Cardiac septum (tissue), 1 donor: ENCODE measurements around the gene TLNRD1. TPM values are rescaled to one million over a fixed set of nuclear protein-coding genes. Genes with fewer than 3 reads are reported as not detected.
"Not testable (repeated sequence)": the region's sequence is repeated elsewhere in the genome, so short reads cannot be mapped to it uniquely, and the experiment has no call there.

Source experiments
- DNase-seq: peaks from one replicate; pipeline ENCODE4 v3.0.0-alpha.2; 2020; ENCODE audit warnings: low spot score
- intact Hi-C: fragments of 100-400 bp; cut with DNase I; formaldehyde crosslinking; loops from one replicate; pipeline ENCODE4 v1.14.0; 2022
- long read RNA-seq: library from polyadenylated mRNA; unstranded; transcript quantifications from one replicate; pipeline ENCODE4 v2.0.0, GENCODE V29; 2021
- total RNA-seq: library from RNA; stranded (reverse); fragmentation: NEBNext Ultra II Directional; extraction: Animal tissue kit (Norgen Biotek cat#: 25700); gene quantifications from one replicate; pipeline ENCODE4 v1.2.1, GENCODE V29; 2021
- donor health status: DM: no; HTN: no; CAD: no.

Gene TLNRD1
- total RNA-seq: 7.3 TPM
- long read RNA-seq, full-length matches to known transcripts: 19 of 19 reads
- long read RNA-seq, partial matches to known transcripts: 0 of 19 reads
- long read RNA-seq, other reads (novel, unspliced or antisense): 0 of 19 reads

DNA sequence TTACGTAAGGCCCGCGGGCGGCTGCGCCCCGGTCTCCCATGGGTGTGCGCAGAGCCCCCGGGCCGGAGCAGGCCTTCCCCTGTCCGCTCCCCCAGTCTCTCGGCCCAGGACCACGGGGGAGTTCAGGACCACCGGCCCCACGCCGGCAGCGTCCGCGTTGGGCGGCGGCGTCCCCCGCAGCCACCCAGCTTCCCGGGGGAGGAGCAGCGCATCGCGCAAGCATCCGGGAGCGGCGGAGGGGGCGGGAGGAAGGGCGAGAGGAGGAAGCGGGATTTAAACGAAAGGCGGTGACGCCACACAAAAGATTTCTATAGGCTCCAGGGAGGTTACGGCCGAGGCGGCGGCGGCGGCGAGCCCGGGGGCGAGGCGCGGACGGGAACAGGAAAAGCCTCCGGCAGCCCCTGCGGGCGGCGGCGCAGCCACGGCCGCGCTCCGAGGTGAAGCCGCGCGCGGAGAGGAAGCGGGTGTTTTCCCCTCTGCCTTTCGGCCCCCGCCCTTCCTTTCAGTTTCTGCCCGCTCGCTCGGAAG lies at the start of gene TLNRD1:
TLNRD1 (plus strand) TSS at position 300 of the 528 bp plus-strand sequence. CDS start 1,349 bp downstream, outside the sequence.
- DNase-seq: peak; percentile 95
- intact Hi-C loops: no loop called here

DNA sequence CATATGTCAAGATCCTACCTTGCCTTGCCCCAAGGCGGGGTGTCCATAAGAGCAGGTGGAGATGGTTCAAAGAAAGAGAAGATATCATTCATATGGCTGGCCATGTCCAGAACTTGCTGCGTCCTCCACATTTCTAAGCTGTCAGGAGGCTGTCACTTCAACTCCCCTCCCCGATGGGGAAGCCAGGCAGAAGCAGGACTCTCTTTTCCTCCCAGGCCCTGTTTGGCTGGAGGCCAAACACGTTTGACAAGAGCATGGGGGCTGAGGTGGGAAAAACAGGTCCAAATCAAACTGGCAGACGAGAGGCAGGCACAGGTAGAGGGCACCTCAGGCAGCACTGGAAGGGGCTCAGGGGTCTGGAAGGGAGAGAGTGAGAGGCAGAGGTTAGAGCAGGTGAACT lies 48.8 kb upstream of the TLNRD1 start:
- intact Hi-C loops: no loop called here
- no peak for DNase-seq

GRCh38 chr15:80953001-80953952 lies 47.4 kb upstream of the TLNRD1 start:
- no peak for DNase-seq
- intact Hi-C loops: no loop called here

DNA sequence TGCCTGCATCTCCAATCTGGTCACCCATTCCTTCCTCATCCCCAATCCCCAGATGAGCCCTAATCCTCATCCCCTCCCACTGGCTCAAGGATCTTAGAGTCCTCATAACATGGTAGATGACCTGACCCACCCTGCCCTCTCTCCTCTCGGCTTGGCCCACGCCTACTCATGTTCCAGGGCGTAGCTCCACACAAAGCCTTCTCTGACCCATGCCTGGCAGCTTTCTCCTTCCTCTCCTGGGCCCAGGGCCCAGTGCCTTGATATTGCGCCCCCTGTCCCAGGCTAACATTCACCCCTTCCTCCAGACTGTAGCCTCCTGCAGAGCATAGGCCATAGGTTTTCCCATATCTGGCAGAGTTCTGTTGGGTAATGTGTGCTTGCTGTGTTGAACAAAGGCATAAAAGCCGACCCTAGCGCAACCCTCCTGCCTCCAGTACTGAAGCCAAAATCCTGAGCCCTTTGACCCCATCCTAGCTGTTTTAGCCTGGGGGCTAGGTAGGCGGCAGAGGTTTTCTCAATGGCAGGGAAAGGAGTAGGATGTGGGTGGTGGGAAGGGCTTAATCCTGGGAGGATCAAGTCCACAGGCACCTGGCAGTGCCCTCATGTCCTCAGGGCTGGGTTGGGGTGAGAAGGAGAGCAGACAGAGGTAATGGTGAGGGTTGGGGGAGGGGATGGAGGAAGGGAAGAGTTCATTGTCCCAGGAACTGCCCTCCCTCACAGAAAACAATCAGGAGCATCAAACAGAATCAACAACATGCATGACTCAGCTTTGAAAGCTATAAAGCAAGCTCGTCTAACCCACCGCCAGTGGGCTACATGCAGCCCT lies 46.6 kb upstream of the TLNRD1 start:
- no peak for DNase-seq
- intact Hi-C loops: no loop called here

DNA sequence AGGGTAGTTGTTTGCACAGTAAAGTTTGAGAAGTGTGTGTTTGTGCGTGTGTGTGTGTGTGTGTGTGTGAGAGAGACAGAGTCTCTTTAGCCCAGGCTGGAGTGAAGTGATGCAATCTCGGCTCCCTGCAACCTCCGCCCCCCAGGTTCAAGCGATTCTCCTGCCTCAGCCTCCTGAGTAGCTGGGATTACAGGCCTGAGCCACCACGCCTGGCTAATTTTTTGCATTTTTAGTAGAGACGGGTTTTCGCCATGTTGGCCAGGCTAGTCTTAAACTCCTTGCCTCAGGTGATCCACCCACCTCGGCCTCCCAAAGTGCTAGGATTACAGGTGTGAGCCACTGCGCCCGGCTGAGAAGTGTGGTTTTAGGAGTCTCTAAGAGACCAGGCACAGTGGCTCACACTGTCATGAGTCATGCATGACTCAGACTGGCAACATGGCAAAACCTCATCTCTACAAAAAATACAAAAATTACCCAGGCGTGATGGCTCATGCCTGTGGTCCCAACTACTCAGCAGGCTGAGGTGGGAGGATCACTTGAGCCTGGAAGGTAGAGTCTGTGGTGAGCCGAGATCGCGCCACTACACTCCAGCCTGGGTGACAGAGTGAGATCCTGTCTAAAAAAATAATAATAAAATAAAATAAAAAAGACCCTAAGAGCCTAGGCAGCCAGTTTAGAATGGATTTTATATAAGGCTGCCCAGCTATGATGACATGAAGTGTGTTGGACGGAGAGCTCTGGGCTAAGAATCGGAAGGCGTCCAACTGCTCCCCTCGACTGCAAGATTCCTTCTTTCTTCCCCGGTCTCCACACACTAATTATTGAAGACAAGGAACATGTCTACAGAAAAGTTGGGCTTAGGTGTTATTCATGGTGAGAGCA lies 44.9 kb upstream of the TLNRD1 start:
- intact Hi-C loops, DNase-seq: not testable (repeated sequence)

- no peak for DNase-seq
- intact Hi-C loops: no loop called here
Observed at GRCh38 chr15:80957556-80957955, 43.2 kb upstream of the TLNRD1 start.

GRCh38 chr15:80957976-80958375 lies 42.7 kb upstream of the TLNRD1 start:
- intact Hi-C loops: no loop called here

DNA sequence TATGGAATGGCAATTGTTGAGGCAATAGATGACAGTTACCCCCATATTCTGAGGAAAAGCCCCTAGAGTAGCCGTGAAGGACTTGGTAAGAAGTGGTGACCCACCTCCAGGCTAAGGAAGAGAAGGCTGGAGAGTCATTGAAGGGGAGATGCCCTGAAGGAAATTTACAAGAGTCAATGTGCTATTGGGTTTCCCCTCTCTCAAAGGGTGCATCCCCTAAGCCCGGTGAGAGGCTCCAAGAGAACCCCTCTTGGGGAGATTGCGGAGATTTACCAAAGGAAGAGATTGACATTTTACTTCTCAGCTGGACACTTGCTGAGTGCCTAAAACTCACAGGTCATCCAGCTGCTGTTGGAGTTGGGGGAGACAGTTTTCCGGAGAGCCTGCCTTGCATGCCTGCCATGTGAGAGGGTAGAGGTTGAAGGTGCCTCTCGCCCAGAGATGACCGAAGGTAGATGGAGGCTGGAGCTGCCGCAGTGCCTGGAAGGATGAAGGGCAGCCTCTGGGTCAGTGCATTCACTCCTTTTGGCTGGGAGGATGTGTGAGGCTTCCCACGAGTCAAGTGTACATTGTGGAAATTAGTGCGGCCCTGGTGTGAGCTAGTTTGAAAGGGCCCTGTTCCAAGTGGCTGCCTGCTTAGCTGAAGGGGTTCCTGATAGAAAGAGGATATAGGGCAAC lies 41.8 kb upstream of the TLNRD1 start:
- DNase-seq: no peak
- intact Hi-C loops: no loop called here

More at GRCh38 chr15:80957976-80958375, 42.7 kb upstream of the TLNRD1 start:
- DNase-seq: no peak

- intact Hi-C loops: loop anchor here (5.0 kb wide), 1 partner anchor 398 kb away; no protein-coding TSS in a partner anchor
- DNase-seq: not testable (repeated sequence)
Observed at GRCh38 chr15:80965454-80965853, 35.3 kb upstream of the TLNRD1 start.

- DNase-seq: no peak
- intact Hi-C loops: loop anchor here (5.0 kb wide), 1 partner anchor 399 kb away; no protein-coding TSS in a partner anchor
Observed at GRCh38 chr15:80966431-80967197, 34.1 kb upstream of the TLNRD1 start.

- DNase-seq: no peak
- intact Hi-C loops: loop anchor here (5.0 kb wide), 1 partner anchor 400 kb away; no protein-coding TSS in a partner anchor
Observed at GRCh38 chr15:80967451-80967850, 33.3 kb upstream of the TLNRD1 start.

- intact Hi-C loops: loop anchor here (2.0 to 5.0 kb wide), 2 partner anchors 401 to 513 kb away; no protein-coding TSS in a partner anchor
- no peak for DNase-seq
Observed at GRCh38 chr15:80967991-80968510, 32.7 kb upstream of the TLNRD1 start.

GRCh38 chr15:80969316-80969715 lies 31.4 kb upstream of the TLNRD1 start:
- no peak for DNase-seq
- intact Hi-C loops: loop anchor here (2.0 to 5.0 kb wide), 2 partner anchors 402 to 515 kb away; no protein-coding TSS in a partner anchor

GRCh38 chr15:80970018-80970657 lies 30.6 kb upstream of the TLNRD1 start:
- intact Hi-C loops: loop anchor here (2.0 to 10.0 kb wide), 2 partner anchors 191 to 295 kb away; partner anchors contain the start of gene CEMIP
- DNase-seq: no peak

DNA sequence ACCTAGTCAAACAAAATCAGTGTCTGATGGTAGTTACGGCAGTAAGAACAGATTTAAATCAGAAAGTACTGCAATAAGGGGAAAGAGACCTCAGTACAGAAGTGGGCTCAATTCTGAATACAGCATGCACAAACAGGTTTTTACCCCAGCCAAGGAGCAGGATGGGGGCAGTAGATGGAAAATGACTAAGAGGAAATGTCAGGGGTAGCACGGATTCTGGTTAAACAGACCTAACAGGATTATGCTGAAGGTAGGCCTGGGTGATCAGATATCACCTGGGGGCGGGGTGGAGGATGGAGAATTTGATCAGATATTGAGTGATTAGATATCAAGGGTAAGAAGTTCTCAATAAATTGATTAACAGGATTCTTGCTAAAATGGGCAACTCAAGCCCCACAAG lies 30.1 kb upstream of the TLNRD1 start:
- intact Hi-C loops: loop anchor here (2.0 to 10.0 kb wide), 2 partner anchors 192 to 294 kb away; partner anchors contain the start of gene CEMIP
- no peak for DNase-seq

DNA sequence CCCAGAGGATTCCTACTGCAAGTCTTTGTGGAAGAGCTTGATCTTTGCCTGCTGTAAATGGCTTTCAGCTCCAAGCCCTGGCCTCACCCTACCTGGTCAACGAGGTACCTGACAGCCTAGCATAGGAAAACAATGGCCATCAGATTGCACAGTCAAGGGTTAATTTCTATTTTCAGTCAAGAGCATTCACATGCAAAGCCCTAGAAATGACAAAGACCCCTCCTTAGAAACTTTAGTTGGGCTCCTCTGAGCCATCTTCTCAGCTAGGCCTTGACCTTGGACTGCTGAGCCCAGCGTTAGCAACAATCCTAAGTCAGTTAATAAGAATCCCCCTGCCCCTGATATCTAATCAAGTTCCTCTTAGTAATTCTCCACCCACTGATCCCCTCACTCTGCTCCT lies 29.6 kb upstream of the TLNRD1 start:
- intact Hi-C loops: loop anchor here (2.0 to 10.0 kb wide), 2 partner anchors 192 to 294 kb away; partner anchors contain the start of gene CEMIP
- DNase-seq: no peak
